Measurements from ENCODE around the gene PTPRF.

- no peak for TF ChIP-seq POLR2A (IDR thresholded peaks at IDR 0.05)
- TF ChIP-seq CTCF (IDR thresholded peaks at IDR 0.05) = no peak
These were observed 5.6 kb downstream of the PTPRF start for GRCh38 chr1:43536196-43536863.
